Measurements from ENCODE around the gene LRWD1. TPM values are rescaled to one million over a fixed set of nuclear protein-coding genes. Genes with fewer than 3 reads are reported as not detected.
"Not testable (repeated sequence)": the region's sequence is repeated elsewhere in the genome, so short reads cannot be mapped to it uniquely, and the experiment has no call there.

The LRWD1 gene
- total and polyA plus RNA-seq, 2 donors (not counting 1 experiment from before 2014, with no cell fraction given), result 58.2 to 83.7 TPM

DNA sequence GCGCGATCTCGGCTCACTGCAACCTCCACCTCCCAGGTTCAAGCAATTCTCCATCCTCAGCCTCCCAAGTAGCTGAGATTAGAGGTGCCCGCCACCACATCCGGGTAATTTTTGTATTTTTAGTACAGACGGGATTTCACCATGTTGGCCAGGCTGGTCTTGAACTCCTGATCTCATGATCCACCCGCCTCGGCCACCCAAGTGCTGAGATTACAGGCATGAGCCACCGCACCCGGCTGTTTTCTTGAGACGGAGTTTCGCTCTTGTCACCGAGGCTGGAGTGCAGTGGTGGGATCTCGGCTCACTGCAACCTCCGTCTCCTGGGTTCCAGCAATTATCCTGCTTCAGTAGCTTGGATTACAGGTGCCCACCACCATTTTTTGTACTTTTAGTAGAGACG, 33.5 kb downstream of the LRWD1 start:
- WGBS (ENCODE audit: insufficient coverage), result 100% methylated on average over 3 of the region's 16 CpGs
- H3K9me3 Mint-ChIP-seq (ENCODE audit: insufficient read depth); H3K4me1 Mint-ChIP-seq; DNase-seq; H3K79me2 ChIP-seq (ENCODE audit: control insufficient read depth, insufficient read depth, low read length); H3K27ac ChIP-seq (ENCODE audit: low read length in 2 of 2); ATAC-seq (ENCODE audit: low read depth); CTCF ChIA-PET; H3K36me3 ChIP-seq (replicated peaks in 1 of 2; ENCODE audit: control extremely low read depth in 1 of 2, control insufficient read depth in 1 of 2, extremely low read depth in 1 of 2, insufficient read depth in 2 of 2, low read length in 1 of 2); H3K27me3 Mint-ChIP-seq; H3K9ac ChIP-seq (ENCODE audit: low read length); H3K9me3 ChIP-seq (ENCODE audit: control extremely low read depth in 1 of 3, control insufficient read depth in 2 of 3, insufficient read depth in 1 of 3, low read length in 2 of 3); intact Hi-C loops (cut with micrococcal nuclease); H4K20me1 ChIP-seq (ENCODE audit: control insufficient read depth, insufficient read depth, low read length, poor library complexity, severe bottlenecking); H2AFZ ChIP-seq (ENCODE audit: insufficient read depth, low read depth, low read length, poor library complexity, severe bottlenecking); POLR2A ChIA-PET; H3K4me2 ChIP-seq (replicated peaks; ENCODE audit: low read depth, low read length, poor library complexity, severe bottlenecking); H3K4me3 ChIP-seq (ENCODE audit: control extremely low read depth in 1 of 5, extremely low read depth in 1 of 5, insufficient read depth in 1 of 5, low read depth in 2 of 5, low read length in 4 of 5); H3K4me1 ChIP-seq (ENCODE audit: control insufficient read depth in 2 of 2, insufficient read depth in 2 of 2, low read length in 2 of 2); H3K4me3 Mint-ChIP-seq; H3K27me3 ChIP-seq (replicated peaks in 1 of 4; ENCODE audit: control extremely low read depth in 1 of 4, control insufficient read depth in 3 of 4, insufficient read depth in 4 of 4, low read length in 3 of 4); H3K27ac Mint-ChIP-seq: not testable (repeated sequence)

DNA sequence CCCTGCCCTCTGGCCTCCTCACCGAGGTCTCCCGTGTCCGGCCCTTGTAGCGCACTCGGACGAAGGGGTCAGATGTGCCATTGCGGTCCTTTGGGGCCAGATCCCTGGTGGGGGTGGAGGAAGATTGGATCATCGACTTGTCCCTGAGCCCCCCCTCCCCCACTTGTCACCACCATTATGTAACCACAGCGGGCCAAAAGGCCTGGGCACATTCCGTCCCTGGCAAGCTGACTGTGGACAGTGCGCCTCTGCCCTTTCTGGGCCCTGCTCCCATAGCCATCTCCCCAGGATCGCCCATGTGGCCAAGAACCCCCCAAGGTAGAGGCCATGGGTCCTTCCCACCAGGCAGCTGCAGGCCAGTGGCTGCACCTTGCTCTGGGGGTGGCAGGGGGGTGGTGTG, 38.4 kb downstream of the LRWD1 start:
- WGBS (ENCODE audit: insufficient coverage), result no CpG with 5 or more reads among the region's 12 CpGs
- H3K79me2 ChIP-seq (ENCODE audit: control insufficient read depth, insufficient read depth, low read length); intact Hi-C loops (cut with micrococcal nuclease); H3K4me2 ChIP-seq (replicated peaks; ENCODE audit: low read depth, low read length, poor library complexity, severe bottlenecking); POLR2A ChIA-PET; ATAC-seq (ENCODE audit: low read depth); H2AFZ ChIP-seq (ENCODE audit: insufficient read depth, low read depth, low read length, poor library complexity, severe bottlenecking); CTCF ChIA-PET; H3K9me3 Mint-ChIP-seq (ENCODE audit: insufficient read depth); DNase-seq; H3K27ac Mint-ChIP-seq; H3K36me3 ChIP-seq (replicated peaks in 1 of 2; ENCODE audit: control extremely low read depth in 1 of 2, control insufficient read depth in 1 of 2, extremely low read depth in 1 of 2, insufficient read depth in 2 of 2, low read length in 1 of 2); H4K20me1 ChIP-seq (ENCODE audit: control insufficient read depth, insufficient read depth, low read length, poor library complexity, severe bottlenecking); H3K27me3 Mint-ChIP-seq; H3K4me3 Mint-ChIP-seq; H3K27ac ChIP-seq (ENCODE audit: low read length in 2 of 2); H3K4me1 Mint-ChIP-seq; H3K4me1 ChIP-seq (ENCODE audit: control insufficient read depth in 2 of 2, insufficient read depth in 2 of 2, low read length in 2 of 2); H3K4me3 ChIP-seq (ENCODE audit: control extremely low read depth in 1 of 5, extremely low read depth in 1 of 5, insufficient read depth in 1 of 5, low read depth in 2 of 5, low read length in 4 of 5); H3K9ac ChIP-seq (ENCODE audit: low read length); H3K27me3 ChIP-seq (replicated peaks in 1 of 4; ENCODE audit: control extremely low read depth in 1 of 4, control insufficient read depth in 3 of 4, insufficient read depth in 4 of 4, low read length in 3 of 4); H3K9me3 ChIP-seq (ENCODE audit: control extremely low read depth in 1 of 3, control insufficient read depth in 2 of 3, insufficient read depth in 1 of 3, low read length in 2 of 3): not testable (repeated sequence)

GRCh38 chr7:102505298-102506185, 40.8 kb downstream of the LRWD1 start:
- H4K20me1 ChIP-seq (ENCODE audit: control insufficient read depth, insufficient read depth, low read length, poor library complexity, severe bottlenecking); H3K27me3 Mint-ChIP-seq; H3K4me1 ChIP-seq (ENCODE audit: control insufficient read depth in 2 of 2, insufficient read depth in 2 of 2, low read length in 2 of 2); DNase-seq; H3K27ac ChIP-seq (ENCODE audit: low read length in 2 of 2); H3K4me2 ChIP-seq (replicated peaks; ENCODE audit: low read depth, low read length, poor library complexity, severe bottlenecking); H3K36me3 ChIP-seq (replicated peaks in 1 of 2; ENCODE audit: control extremely low read depth in 1 of 2, control insufficient read depth in 1 of 2, extremely low read depth in 1 of 2, insufficient read depth in 2 of 2, low read length in 1 of 2); H3K27ac Mint-ChIP-seq; CTCF ChIA-PET; POLR2A ChIA-PET; H3K79me2 ChIP-seq (ENCODE audit: control insufficient read depth, insufficient read depth, low read length); H3K9me3 ChIP-seq (ENCODE audit: control extremely low read depth in 1 of 3, control insufficient read depth in 2 of 3, insufficient read depth in 1 of 3, low read length in 2 of 3); ATAC-seq (ENCODE audit: low read depth); H3K4me3 ChIP-seq (ENCODE audit: control extremely low read depth in 1 of 5, extremely low read depth in 1 of 5, insufficient read depth in 1 of 5, low read depth in 2 of 5, low read length in 4 of 5); H3K9ac ChIP-seq (ENCODE audit: low read length); intact Hi-C loops (cut with micrococcal nuclease); H3K9me3 Mint-ChIP-seq (ENCODE audit: insufficient read depth); H3K4me3 Mint-ChIP-seq; H2AFZ ChIP-seq (ENCODE audit: insufficient read depth, low read depth, low read length, poor library complexity, severe bottlenecking); H3K27me3 ChIP-seq (replicated peaks in 1 of 4; ENCODE audit: control extremely low read depth in 1 of 4, control insufficient read depth in 3 of 4, insufficient read depth in 4 of 4, low read length in 3 of 4); H3K4me1 Mint-ChIP-seq: not testable (repeated sequence)
- WGBS (ENCODE audit: insufficient coverage), result no CpG with 5 or more reads among the region's 24 CpGs

DNA sequence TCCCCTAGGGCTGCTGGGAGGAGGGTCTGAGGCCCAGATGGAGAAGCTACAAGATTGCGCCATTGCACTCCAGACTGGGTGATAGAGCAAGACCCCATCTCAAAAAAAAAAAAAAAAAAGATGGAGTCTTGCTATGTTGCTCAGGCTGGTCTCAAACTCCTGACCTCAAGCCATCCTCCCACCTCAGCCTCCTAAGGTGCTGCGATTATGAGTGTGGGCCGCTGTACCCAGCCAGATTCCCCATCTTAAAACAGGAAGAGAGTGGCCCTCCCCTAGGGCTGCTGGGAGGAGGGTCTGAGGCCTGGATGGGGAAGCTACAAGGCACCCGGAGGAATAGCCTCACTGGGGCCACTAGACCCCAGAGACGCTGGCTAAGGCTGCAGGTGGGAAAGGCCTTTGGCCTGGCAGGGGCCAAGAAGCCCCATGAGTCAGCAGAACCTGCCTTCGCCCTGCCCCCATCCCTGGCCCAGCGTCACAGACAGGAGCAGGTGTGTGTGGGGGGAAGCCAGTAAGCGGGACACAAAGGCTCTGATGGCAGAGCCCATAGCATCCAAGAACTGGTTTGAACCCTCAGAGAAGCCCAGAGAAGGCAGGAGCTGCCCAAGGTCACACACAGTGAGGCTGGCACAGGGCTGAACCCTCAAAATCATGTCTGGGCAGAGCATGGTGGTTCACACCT, 42.8 kb downstream of the LRWD1 start:
- POLR2A ChIA-PET; H3K4me2 ChIP-seq (replicated peaks; ENCODE audit: low read depth, low read length, poor library complexity, severe bottlenecking); H3K27me3 ChIP-seq (replicated peaks in 1 of 4; ENCODE audit: control extremely low read depth in 1 of 4, control insufficient read depth in 3 of 4, insufficient read depth in 4 of 4, low read length in 3 of 4); DNase-seq; H2AFZ ChIP-seq (ENCODE audit: insufficient read depth, low read depth, low read length, poor library complexity, severe bottlenecking); H3K36me3 ChIP-seq (replicated peaks in 1 of 2; ENCODE audit: control extremely low read depth in 1 of 2, control insufficient read depth in 1 of 2, extremely low read depth in 1 of 2, insufficient read depth in 2 of 2, low read length in 1 of 2); H3K27ac ChIP-seq (ENCODE audit: low read length in 2 of 2); H3K4me3 ChIP-seq (ENCODE audit: control extremely low read depth in 1 of 5, extremely low read depth in 1 of 5, insufficient read depth in 1 of 5, low read depth in 2 of 5, low read length in 4 of 5); H4K20me1 ChIP-seq (ENCODE audit: control insufficient read depth, insufficient read depth, low read length, poor library complexity, severe bottlenecking); H3K9me3 Mint-ChIP-seq (ENCODE audit: insufficient read depth); H3K4me3 Mint-ChIP-seq; H3K9ac ChIP-seq (ENCODE audit: low read length); CTCF ChIA-PET; H3K27me3 Mint-ChIP-seq; H3K9me3 ChIP-seq (ENCODE audit: control extremely low read depth in 1 of 3, control insufficient read depth in 2 of 3, insufficient read depth in 1 of 3, low read length in 2 of 3); H3K4me1 Mint-ChIP-seq; H3K79me2 ChIP-seq (ENCODE audit: control insufficient read depth, insufficient read depth, low read length); H3K27ac Mint-ChIP-seq; H3K4me1 ChIP-seq (ENCODE audit: control insufficient read depth in 2 of 2, insufficient read depth in 2 of 2, low read length in 2 of 2); ATAC-seq (ENCODE audit: low read depth); intact Hi-C loops (cut with micrococcal nuclease): not testable (repeated sequence)
- no CpG with 5 or more reads among the region's 8 CpGs for WGBS (ENCODE audit: insufficient coverage)

Data from B cell (primary cell).